C4-2B (cell line): Measurements from ENCODE around the gene CSGALNACT2.

Experiments
- CTCF ChIP-seq: fragments of 450-650 bp; conservative IDR thresholded peaks from 2 replicates; pipeline ENCODE4 v1.5.1; 2017; ENCODE audit warnings: mild to moderate bottlenecking
- ZFX ChIP-seq: fragments of 450-650 bp; IDR thresholded peaks from 2 replicates; pipeline ENCODE4 v1.6.1; 2017

- TF ChIP-seq CTCF (no peak), ZFX (no peak)
These were observed 14.1 kb upstream of the CSGALNACT2 start for GRCh38 chr10:43124094-43124521.
